Prostate gland (tissue), 2 donors: ENCODE results near the gene SLC10A7. TPM values are rescaled to one million over a fixed set of nuclear protein-coding genes. Genes with fewer than 3 reads are reported as not detected.

Source experiments
- DNase-seq: peaks from one replicate; pipeline ENCODE4 v3.0.0-alpha.2; 2019; ENCODE audit warnings: low spot score
- H3K27ac ChIP-seq, 2 donors: fragments of 200-600 bp; sonication (generic); 2 replicates each; pipeline ENCODE4 v1.5.1; 2017 to 2019
- H3K27me3 ChIP-seq: fragments of 200-600 bp; sonication (generic); replicated peaks from 2 replicates; pipeline ENCODE4 v1.5.1; 2019; ENCODE audit not compliant: insufficient read depth
- H3K36me3 ChIP-seq, 2 donors: fragments of 200-600 bp; sonication (generic); 1 replicate in 1 of 2; 2 replicates in 1 of 2; pipeline versions ENCODE4 v1.5.1 to v1.8.1; 2017 to 2019
- H3K4me1 ChIP-seq: fragments of 200-600 bp; sonication (generic); replicated peaks from 2 replicates; pipeline ENCODE4 v1.5.1; 2019
- H3K4me3 ChIP-seq, 2 donors: fragments of 200-600 bp; sonication (generic); 2 replicates each; pipeline ENCODE4 v1.5.1; 2017 to 2019
- H3K9me3 ChIP-seq: fragments of 200-600 bp; sonication (generic); 2 replicates; pipeline ENCODE4 v1.5.1; 2017
- CTCF ChIP-seq, 4 experiments: fragments of 200-600 bp in 2 of 4; fragments of 450-650 bp in 2 of 4; sonication (generic) in 2 of 4; IDR thresholded peaks; 1 replicate in 3 of 4; 2 replicates in 1 of 4; pipeline ENCODE4 v1.5.1; 2016 to 2019; ENCODE audit warnings: antibody characterized with exemption in 4 of 4, mild to moderate bottlenecking in 2 of 4, moderate library complexity in 2 of 4
- POLR2A ChIP-seq: fragments of 450-650 bp; IDR thresholded peaks from one replicate; pipeline ENCODE4 v1.6.1; 2016; ENCODE audit warnings: antibody characterized with exemption, mild to moderate bottlenecking
- POLR2AphosphoS5 ChIP-seq: sonication (generic); formaldehyde crosslinking; IDR thresholded peaks from one replicate; pipeline ENCODE4 v1.6.1; 2017; ENCODE audit warnings: antibody characterized with exemption
- WGBS: methylation state at CpG from one replicate; pipeline ENCODE4 v1.1.5; 2018; 5-methylcytosine and 5-hydroxymethylcytosine counted together
- intact Hi-C: fragments of 100-400 bp; cut with DNase I; formaldehyde crosslinking; loops from one replicate; pipeline ENCODE4 v1.14.2; 2022
- total RNA-seq, 2 donors: library from RNA; depleted of rRNA; stranded (reverse); fragments of >200 nt; gene quantifications; one replicate each; pipeline ENCODE4 v1.1.0, GENCODE V29; 2016

The SLC10A7 gene
- total RNA-seq, 2 donors from 2014 or later = 9.9 to 11.2 TPM

- no peak overlapping the region for H3K27ac ChIP-seq
- DNase-seq = no peak
- intact Hi-C loops = no loop called here
- no peak overlapping the region for H3K4me3 ChIP-seq
- no peaks in the 10 kb centered on the region for H3K36me3 ChIP-seq
- no peaks in the 10 kb centered on the region for H3K9me3 ChIP-seq
- TF ChIP-seq POLR2A (no peak), POLR2AphosphoS5 (no peak), CTCF (IDR thresholded peaks at IDR 0.05) (no peak)
- 59% methylated on average over 3 of the region's 3 CpGs for WGBS
- H3K27me3 ChIP-seq = no peaks in the 10 kb centered on the region
- H3K4me1 ChIP-seq = no peaks in the 10 kb centered on the region
Observed at GRCh38 chr4:146478009-146478408, 43.7 kb downstream of the SLC10A7 start.

GRCh38 chr4:146477054-146477453 is 44.7 kb downstream of the SLC10A7 start:
- Histone ChIP-seq H3K9me3 (no peaks in the 10 kb centered on the region), H3K36me3 (no peaks in the 10 kb centered on the region), H3K27ac (no peak overlapping the region), H3K4me3 (no peak overlapping the region), H3K4me1 (no peaks in the 10 kb centered on the region), H3K27me3 (no peaks in the 10 kb centered on the region)
- TF ChIP-seq POLR2AphosphoS5 (no peak), CTCF (IDR thresholded peaks at IDR 0.05) (no peak), POLR2A (no peak)
- 76% methylated on average over 2 of the region's 2 CpGs for WGBS
- DNase-seq = no peak
- intact Hi-C loops = no loop called here

- Histone ChIP-seq H3K9me3 (no peaks in the 10 kb centered on the region), H3K4me3 (no peak overlapping the region), H3K27ac (no peak overlapping the region), H3K4me1 (no peaks in the 10 kb centered on the region), H3K27me3 (no peaks in the 10 kb centered on the region), H3K36me3 (no peaks in the 10 kb centered on the region)
- intact Hi-C loops = no loop called here
- 85% methylated on average over 1 of the region's 1 CpG for WGBS
- TF ChIP-seq POLR2AphosphoS5 (no peak), POLR2A (no peak), CTCF (IDR thresholded peaks at IDR 0.05) (no peak)
- no peak for DNase-seq
Observed at GRCh38 chr4:146472404-146472803, 49.3 kb downstream of the SLC10A7 start.

GRCh38 chr4:146470604-146471003 is 51.1 kb downstream of the SLC10A7 start:
- intact Hi-C loops = no loop called here
- Histone ChIP-seq H3K9me3 (no peaks in the 10 kb centered on the region), H3K4me1 (no peaks in the 10 kb centered on the region), H3K36me3 (no peaks in the 10 kb centered on the region), H3K27me3 (no peaks in the 10 kb centered on the region), H3K4me3 (no peak overlapping the region), H3K27ac (no peak overlapping the region)
- no peak for TF ChIP-seq POLR2AphosphoS5
- TF ChIP-seq CTCF (IDR thresholded peaks at IDR 0.05) = no peak
- no peak for TF ChIP-seq POLR2A
- DNase-seq = no peak

- no peaks in the 10 kb centered on the region for H3K27me3 ChIP-seq
- H3K4me1 ChIP-seq = no peaks in the 10 kb centered on the region
- no peaks in the 10 kb centered on the region for H3K9me3 ChIP-seq
- no peaks in the 10 kb centered on the region for H3K36me3 ChIP-seq
- WGBS = 100% methylated on average over 1 of the region's 1 CpG
- H3K27ac ChIP-seq = no peak overlapping the region
- DNase-seq = no peak
- no peak for TF ChIP-seq POLR2AphosphoS5
- TF ChIP-seq POLR2A = no peak
- TF ChIP-seq CTCF (IDR thresholded peaks at IDR 0.05) = no peak
- intact Hi-C loops = no loop called here
- no peak overlapping the region for H3K4me3 ChIP-seq
Observed at GRCh38 chr4:146469022-146469421, 52.7 kb downstream of the SLC10A7 start.
